H9 (cell line): ENCODE results near the gene PKN3. TPM values are rescaled to one million over a fixed set of nuclear protein-coding genes. Genes with fewer than 3 reads are reported as not detected.

Experiments used
- DNase-seq: peaks from one replicate; pipeline ENCODE4 v3.0.0-alpha.2; 2017
- H2AFZ ChIP-seq: one replicate; pipeline ENCODE4 v1.6.1; 2013; ENCODE audit warnings: mild to moderate bottlenecking, low read length, control low read depth, moderate library complexity
- H2AK5ac ChIP-seq: 2 replicates; pipeline ENCODE4 v1.6.1; 2013; ENCODE audit warnings: low read length, control low read depth, mixed read lengths; ENCODE audit not compliant: insufficient read length
- H2BK120ac ChIP-seq: one replicate; pipeline ENCODE4 v1.6.1; 2013; ENCODE audit warnings: low read depth, mild to moderate bottlenecking, low read length, control low read depth, inconsistent platforms; ENCODE audit not compliant: poor library complexity, severe bottlenecking
- H2BK12ac ChIP-seq: 2 replicates; pipeline ENCODE4 v1.6.1; 2013; ENCODE audit warnings: low read length, control low read depth, mixed read lengths, low read depth; ENCODE audit not compliant: insufficient read length
- H2BK15ac ChIP-seq: 2 replicates; pipeline ENCODE4 v1.6.1; 2013; ENCODE audit warnings: low read depth, low read length, control low read depth
- H2BK20ac ChIP-seq: one replicate; pipeline ENCODE4 v1.6.1; 2013; ENCODE audit warnings: low read depth, mild to moderate bottlenecking, low read length, control low read depth, inconsistent platforms; ENCODE audit not compliant: poor library complexity, severe bottlenecking
- H2BK5ac ChIP-seq: 2 replicates; pipeline ENCODE4 v1.6.1; 2013; ENCODE audit warnings: low read length, control low read depth, mixed read lengths; ENCODE audit not compliant: insufficient read length
- H3K14ac ChIP-seq: 2 replicates; pipeline ENCODE4 v1.6.1; 2013; ENCODE audit warnings: low read length, control low read depth; ENCODE audit not compliant: insufficient read depth
- H3K18ac ChIP-seq: 2 replicates; pipeline ENCODE4 v1.6.1; 2013; ENCODE audit warnings: low read depth, mild to moderate bottlenecking, mixed read lengths, low read length, control low read depth; ENCODE audit not compliant: insufficient read length
- H3K23ac ChIP-seq: 2 replicates; pipeline ENCODE4 v1.6.1; 2013; ENCODE audit warnings: low read length, control low read depth, mixed read lengths, low read depth; ENCODE audit not compliant: insufficient read length
- H3K23me2 ChIP-seq: 2 replicates; pipeline ENCODE4 v1.6.1; 2013; ENCODE audit warnings: low read depth, mild to moderate bottlenecking, mixed read lengths, low read length, control low read depth; ENCODE audit not compliant: insufficient read length, poor library complexity, severe bottlenecking
- H3K27ac ChIP-seq: 2 replicates; pipeline ENCODE4 v1.5.1; 2013; ENCODE audit warnings: low read length, control low read depth, mixed read lengths, low read depth; ENCODE audit not compliant: insufficient read length
- H3K27me3 ChIP-seq: 2 replicates; pipeline ENCODE4 v1.6.1; 2013; ENCODE audit warnings: low read length, control low read depth, inconsistent platforms; ENCODE audit not compliant: insufficient read depth
- H3K4ac ChIP-seq: 2 replicates; pipeline ENCODE4 v1.6.1; 2013; ENCODE audit warnings: low read depth, mild to moderate bottlenecking, control low read depth, inconsistent platforms, low read length, moderate library complexity
- H3K4me1 ChIP-seq: 2 replicates; pipeline ENCODE4 v1.6.1; 2013; ENCODE audit warnings: low read length, control low read depth, inconsistent platforms; ENCODE audit not compliant: insufficient read depth
- H3K4me2 ChIP-seq: 2 replicates; pipeline ENCODE4 v1.6.1; 2013; ENCODE audit warnings: low read length, control low read depth, mixed read lengths; ENCODE audit not compliant: insufficient read length, insufficient read depth
- H3K56ac ChIP-seq: 2 replicates; pipeline ENCODE4 v1.6.1; 2013; ENCODE audit warnings: low read depth, mild to moderate bottlenecking, mixed read lengths, low read length, control low read depth; ENCODE audit not compliant: insufficient read length
- H3K79me1 ChIP-seq: 2 replicates; pipeline ENCODE4 v1.6.1; 2013; ENCODE audit warnings: low read depth, mild to moderate bottlenecking, moderate library complexity, low read length, control low read depth, inconsistent platforms; ENCODE audit not compliant: insufficient read depth, poor library complexity, severe bottlenecking
- H3K79me2 ChIP-seq: 2 replicates; pipeline ENCODE4 v1.6.1; 2013; ENCODE audit warnings: low read length, control low read depth, inconsistent platforms; ENCODE audit not compliant: insufficient read depth
- H3K9ac ChIP-seq: 2 replicates; pipeline ENCODE4 v1.6.1; 2013; ENCODE audit warnings: low read length, control low read depth, mixed read lengths; ENCODE audit not compliant: insufficient read length; ENCODE audit errors: extremely low read depth
- H3K9me3 ChIP-seq: one replicate; pipeline ENCODE4 v1.6.1; 2013; ENCODE audit warnings: low read depth, low read length, inconsistent platforms; ENCODE audit not compliant: control insufficient read depth
- H3T11ph ChIP-seq: one replicate; pipeline ENCODE4 v1.6.1; 2013; ENCODE audit warnings: mild to moderate bottlenecking, low read length, control low read depth, inconsistent platforms
- H4K20me1 ChIP-seq: one replicate; pipeline ENCODE4 v1.6.1; 2013; ENCODE audit not compliant: control insufficient read depth, insufficient read length, insufficient read depth
- H4K5ac ChIP-seq: 2 replicates; pipeline ENCODE4 v1.6.1; 2013; ENCODE audit warnings: low read depth, mild to moderate bottlenecking, mixed read lengths, low read length, control low read depth; ENCODE audit not compliant: insufficient read length
- H4K8ac ChIP-seq: replicated peaks from 2 replicates; pipeline ENCODE4 v1.6.1; 2013; ENCODE audit warnings: low read length, control low read depth, mixed read lengths, low read depth; ENCODE audit not compliant: insufficient read length
- H4K91ac ChIP-seq: 2 replicates; pipeline ENCODE4 v1.6.1; 2013; ENCODE audit warnings: low read depth, mild to moderate bottlenecking, moderate library complexity, mixed read lengths, low read length, control low read depth; ENCODE audit not compliant: insufficient read length
- H3K27ac Mint-ChIP-seq, 3 experiments: 2 replicates in 2 of 3; 3 replicates in 1 of 3; pipeline ENCODE4 v1.8.0; 2020 to 2021; ENCODE audit warnings: mixed read lengths in 3 of 3, mild to moderate bottlenecking in 1 of 3, moderate library complexity in 1 of 3
- H3K27me3 Mint-ChIP-seq: 2 replicates; pipeline ENCODE4 v1.8.0; 2021; ENCODE audit warnings: low read depth, mild to moderate bottlenecking, moderate library complexity, mixed read lengths
- H3K36me3 Mint-ChIP-seq, 3 experiments: 2 replicates in 2 of 3; 3 replicates in 1 of 3; pipeline ENCODE4 v1.8.0; 2020 to 2021; ENCODE audit warnings: low read depth in 3 of 3, mixed read lengths in 3 of 3; ENCODE audit not compliant: insufficient read depth in 1 of 3
- H3K4me1 Mint-ChIP-seq, 2 experiments: 2 replicates each; pipeline ENCODE4 v1.8.0; 2020; ENCODE audit warnings: mixed read lengths in 2 of 2
- H3K4me3 Mint-ChIP-seq, 2 experiments: 2 replicates in 1 of 2; 3 replicates in 1 of 2; pipeline ENCODE4 v1.8.0; 2020 to 2021; ENCODE audit warnings: mild to moderate bottlenecking in 2 of 2, mixed read lengths in 2 of 2, moderate library complexity in 1 of 2
- H3K9me3 Mint-ChIP-seq, 2 experiments: 2 replicates in 1 of 2; 3 replicates in 1 of 2; pipeline ENCODE4 v1.8.0; 2020; ENCODE audit warnings: mild to moderate bottlenecking in 2 of 2, mixed read lengths in 2 of 2, moderate library complexity in 1 of 2
- CTCF ChIP-seq: fragments of 200-600 bp; sonication (generic); conservative IDR thresholded peaks from 3 replicates; pipeline ENCODE4 v1.8.0; 2021; ENCODE audit warnings: antibody characterized with exemption, mild to moderate bottlenecking
- WGBS: extraction: QIAGEN DNeasy Blood & Tissue Kit; methylation state at CpG from one replicate; pipeline ENCODE4 v1.1.7; 2013; ENCODE audit warnings: missing lambda C conversion rate, low lambda C conversion rate, mixed read lengths; ENCODE audit not compliant: insufficient read length; ENCODE audit errors: extremely low coverage; 5-methylcytosine and 5-hydroxymethylcytosine counted together
- total RNA-seq: library from RNA; stranded (reverse); gene quantifications from 2 replicates; pipeline ENCODE4 v1.2.1, GENCODE V29; 2021

Gene PKN3
- total RNA-seq, 1 experiment from 2014 or later, result 25.0 TPM

DNA sequence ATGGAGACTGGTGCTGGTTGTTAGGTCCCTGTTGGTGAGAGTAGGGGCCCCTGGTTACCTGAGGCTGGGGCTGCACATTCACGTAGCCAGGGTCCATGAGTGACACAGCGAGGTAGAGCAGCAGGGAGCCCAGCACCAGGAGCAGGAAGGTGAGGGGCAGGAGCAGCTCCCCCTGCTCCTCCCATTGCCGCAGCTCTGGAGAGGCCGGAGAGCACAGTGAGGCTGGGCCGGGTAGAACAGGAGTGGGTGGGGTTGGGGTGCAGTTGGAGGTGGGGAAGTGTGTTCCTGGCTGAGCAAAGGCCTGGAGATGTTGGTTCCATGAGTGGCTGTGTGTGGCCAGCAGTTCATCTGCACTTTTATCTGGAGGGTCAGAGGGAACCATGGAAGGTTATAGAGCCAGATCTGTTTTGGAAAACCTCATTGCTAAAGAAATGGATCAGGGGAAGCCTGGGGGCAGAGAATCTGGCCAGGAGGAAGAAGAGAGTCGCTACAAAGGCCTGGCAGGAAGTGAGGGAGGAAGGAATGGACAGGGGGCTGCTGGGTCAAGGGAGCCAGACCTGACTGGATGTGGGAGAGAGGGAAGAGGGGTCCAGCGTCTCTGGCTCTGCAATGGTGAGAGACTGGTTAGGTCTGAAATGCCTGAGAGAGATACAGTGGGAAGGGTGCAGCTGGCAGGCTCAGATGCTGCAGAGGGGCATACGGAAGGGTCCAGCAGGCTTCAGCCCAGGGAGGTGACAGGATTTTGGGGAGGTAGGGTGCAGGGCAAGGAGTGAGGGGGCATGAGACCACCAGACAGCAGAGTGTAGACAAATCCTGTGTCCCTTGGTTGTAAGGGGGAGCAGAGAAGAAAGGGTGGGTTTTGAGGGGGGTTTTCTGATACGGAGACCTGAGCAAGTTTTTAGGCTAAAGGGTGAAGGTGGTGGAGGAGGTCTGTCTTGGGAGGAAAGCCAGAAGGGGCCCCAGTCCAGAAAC, 20.4 kb downstream of the PKN3 start:
- Histone ChIP-seq H3K18ac (no peak overlapping the region), H2AK5ac (no peak overlapping the region), H2BK120ac (no peak overlapping the region), H3K27ac (no peak overlapping the region), H3K79me1 (no peaks in the 10 kb centered on the region), H4K8ac (no peak overlapping the region), H3T11ph (no peak overlapping the region), H3K14ac (no peak overlapping the region), H3K9ac (peak overlapping the region; percentile 23), H2BK20ac (no peak overlapping the region), H4K20me1 (no peaks in the 10 kb centered on the region), H3K4ac (no peak overlapping the region), H3K79me2 (no peaks in the 10 kb centered on the region), H3K23ac (no peak overlapping the region), H3K27me3 (no peaks in the 10 kb centered on the region), H2BK5ac (no peak overlapping the region), H3K9me3 (no peaks in the 10 kb centered on the region), H4K5ac (no peak overlapping the region), H2AFZ (no peak overlapping the region), H3K4me2 (peak overlapping the region; percentile 91), H4K91ac (no peak overlapping the region), H3K23me2 (peaks cover 4% of the 10 kb centered on the region), H3K4me1 (no peaks in the 10 kb centered on the region; the same call in 1 of the 2 replicates), H2BK12ac (no peak overlapping the region), H2BK15ac (no peak overlapping the region), H3K56ac (no peak overlapping the region)
- Mint-ChIP-seq H3K27me3 (no peaks in the 10 kb centered on the region; the same call in none of the 2 replicates), H3K9me3 (no peaks in the 10 kb centered on the region; a peak in 2 of 5 replicates), H3K4me1 (peaks cover 22% of the 10 kb centered on the region in 2 experiments), H3K4me3 (peak overlapping the region; percentile 92 to 95), H3K27ac (peak overlapping the region; percentile 25 to 77 (median 38); a peak in 6 of 7 replicates), H3K36me3 (peaks cover 4 to 38% (median 29%) of the 10 kb centered on the region in 3 experiments; a peak in 6 of 7 replicates)
- no CpG with 5 or more reads among the region's 9 CpGs for WGBS
- DNase-seq, result peak; percentile 24
- TF ChIP-seq CTCF, result no peak
